Endothelial cell of umbilical vein (primary cell): Measurements from ENCODE around the gene LPIN1. TPM values are rescaled to one million over a fixed set of nuclear protein-coding genes. Genes with fewer than 3 reads are reported as not detected.

Source experiments
- BruUV-seq: library from RNA; stranded (reverse); fragments of 400-500 nt; replicated peaks from 2 replicates; lab custom pipeline; 2021; lab: Mats Ljungman, UMichigan
- CTCF ChIA-PET: fragments of 300-600, 350-600 bp; sonication (Branson Sonifier 250); formaldehyde crosslinking; loops from one replicate; lab custom pipeline; 2021; ENCODE audit warnings: antibody characterized with exemption, inconsistent platforms; lab: Charles Lee
- POLR2A ChIA-PET: fragments of 300-600, 350-600 bp; sonication (Branson Sonifier 250); formaldehyde crosslinking; loops from one replicate; lab custom pipeline; 2021; ENCODE audit warnings: antibody characterized with exemption, inconsistent platforms; lab: Charles Lee
- DNase-seq: peaks from one replicate; pipeline ENCODE4 v3.0.0-alpha.2; 2011; ENCODE audit warnings: low read depth, low spot score
- FAIRE-seq: peaks from 2 replicates; lab custom pipeline; 2011; peaks lifted over from hg19 to GRCh38; lab: Jason Lieb, UNC
- H2AFZ ChIP-seq: 2 replicates; pipeline ENCODE4 v1.6.0; 2012; ENCODE audit warnings: low read depth, low read length, control low read depth, inconsistent platforms
- H3K27ac ChIP-seq: 2 replicates; pipeline ENCODE4 v1.5.1; 2011; ENCODE audit warnings: low read depth, mild to moderate bottlenecking, control low read depth, low read length, moderate library complexity; ENCODE audit not compliant: insufficient read depth
- H3K27me3 ChIP-seq, 2 experiments: 2 replicates each; pipeline versions ENCODE4 v1.6.0 to v1.6.1; 2011; ENCODE audit warnings: low read length in 2 of 2, mixed read lengths in 1 of 2; ENCODE audit not compliant: control insufficient read depth in 2 of 2, insufficient read depth in 2 of 2
- H3K36me3 ChIP-seq, 2 experiments: 2 replicates in 1 of 2; 3 replicates in 1 of 2; pipeline ENCODE4 v1.5.1; 2011; ENCODE audit warnings: low read length in 2 of 2, mild to moderate bottlenecking in 1 of 2, moderate library complexity in 1 of 2; ENCODE audit not compliant: control insufficient read depth in 2 of 2, insufficient read depth in 2 of 2; ENCODE audit errors: extremely low read depth in 1 of 2
- H3K4me1 ChIP-seq: 3 replicates; pipeline ENCODE4 v1.5.1; 2011; ENCODE audit warnings: mild to moderate bottlenecking, low read length; ENCODE audit not compliant: control insufficient read depth, insufficient read depth; ENCODE audit errors: extremely low read depth
- H3K4me2 ChIP-seq: 2 replicates; pipeline ENCODE4 v1.6.1; 2011; ENCODE audit warnings: low read length, control low read depth, mixed read lengths; ENCODE audit not compliant: insufficient read depth
- H3K4me3 ChIP-seq, 3 experiments: fragments of 200-600 bp in 1 of 3; sonication (generic), shearing (Covaris generic) in 1 of 3; replicated peaks in 1 of 3; 2 replicates each; pipeline ENCODE4 v1.5.1; 2011 to 2016; ENCODE audit warnings: control low read depth in 3 of 3, low read length in 3 of 3, mild to moderate bottlenecking in 2 of 3, inconsistent platforms in 1 of 3, low read depth in 1 of 3, moderate library complexity in 1 of 3; ENCODE audit not compliant: insufficient read depth in 1 of 3
- H3K79me2 ChIP-seq: 2 replicates; pipeline ENCODE4 v1.6.0; 2012; ENCODE audit warnings: low read length, inconsistent platforms; ENCODE audit not compliant: control insufficient read depth, insufficient read depth
- H3K9ac ChIP-seq: replicated peaks from 2 replicates; pipeline ENCODE3; 2011; ENCODE audit warnings: low read length, control low read depth; ENCODE audit not compliant: insufficient read depth; ENCODE audit errors: extremely low read depth
- H3K9me1 ChIP-seq: replicated peaks from 3 replicates; pipeline ENCODE4 v1.6.0; 2011; ENCODE audit warnings: mild to moderate bottlenecking, low read length; ENCODE audit not compliant: control insufficient read depth, insufficient read depth; ENCODE audit errors: extremely low read depth
- H3K9me3 ChIP-seq: replicated peaks from 2 replicates; pipeline ENCODE4 v1.5.1; 2012; ENCODE audit warnings: low read length, inconsistent platforms; ENCODE audit not compliant: control insufficient read depth, insufficient read depth
- H4K20me1 ChIP-seq: replicated peaks from 2 replicates; pipeline ENCODE3; 2011; ENCODE audit warnings: mild to moderate bottlenecking, low read length; ENCODE audit not compliant: control insufficient read depth, insufficient read depth; ENCODE audit errors: extremely low read depth
- EZH2 ChIP-seq: IDR thresholded peaks from 2 replicates; pipeline ENCODE4 v1.6.1; 2012; ENCODE audit warnings: borderline replicate concordance, low read depth, mild to moderate bottlenecking, moderate library complexity, low read length, inconsistent platforms; ENCODE audit not compliant: severe bottlenecking
- FOS ChIP-seq: IDR thresholded peaks from 2 replicates; pipeline ENCODE4 v1.6.1; 2011; ENCODE audit warnings: mild to moderate bottlenecking, low read length, moderate library complexity, borderline replicate concordance; ENCODE audit not compliant: insufficient read depth
- GATA2 ChIP-seq: IDR thresholded peaks from 2 replicates; pipeline ENCODE4 v1.7.0; 2011; ENCODE audit warnings: low read depth, mild to moderate bottlenecking, moderate library complexity, mixed read lengths, low read length; ENCODE audit not compliant: insufficient read length, insufficient read depth
- JUN ChIP-seq: IDR thresholded peaks from 2 replicates; pipeline ENCODE4 v1.6.1; 2011; ENCODE audit warnings: borderline replicate concordance, low read depth; ENCODE audit not compliant: insufficient read length, insufficient read depth
- POLR2A ChIP-seq: IDR thresholded peaks from 2 replicates; pipeline ENCODE4 v1.6.1; 2012; ENCODE audit warnings: low read depth, mild to moderate bottlenecking, control low read depth, low read length
- POLR2AphosphoS5 ChIP-seq: IDR thresholded peaks from 2 replicates; pipeline ENCODE4 v1.6.1; 2012; ENCODE audit warnings: low read depth, mild to moderate bottlenecking, control low read depth, low read length, moderate library complexity; ENCODE audit not compliant: insufficient read depth
- dilution Hi-C: fragments of 300-500 bp; cut with MboI; formaldehyde crosslinking; loops from one replicate; pipeline ENCODE4 v1.15.0; 2019; ENCODE audit warnings: low sequenced_read_pairs; ENCODE audit not compliant: extremely low pct_ligation_motif_present
- intact Hi-C: fragments of 100-400 bp; cut with micrococcal nuclease; formaldehyde crosslinking; loops from one replicate; pipeline ENCODE4 v1.10.0; 2022
- polyA plus RNA-seq, 4 experiments: library from polyadenylated mRNA; depleted of rRNA in 3 of 4; stranded (reverse) in 3 of 4; unstranded in 1 of 4; fragments of >200 nt; gene quantifications; 2 replicates each; pipeline versions ENCODE4 v1.2.1 to v1.2.3, GENCODE V29; 2011 to 2012; ENCODE audit warnings: missing spikeins in 1 of 4
- total RNA-seq: library from RNA; stranded (reverse); gene quantifications from 2 replicates; pipeline ENCODE4 v1.2.3, GENCODE V29; 2021
- TF ChIP-seq, protein P1 (sequence below): IDR thresholded peaks from 2 replicates; pipeline ENCODE4 v1.6.1; 2011; ENCODE audit not compliant: insufficient read depth, insufficient read length
- TF ChIP-seq, protein P2 (sequence below), 2 donors: IDR thresholded peaks; 1 replicate in 1 of 2; 2 replicates in 1 of 2; pipeline ENCODE4 v1.5.1; 2011; ENCODE audit warnings: low read length in 2 of 2, mild to moderate bottlenecking in 2 of 2, moderate library complexity in 2 of 2, control low read depth in 1 of 2, inconsistent platforms in 1 of 2, low read depth in 1 of 2; ENCODE audit not compliant: insufficient read depth in 1 of 2; ENCODE audit errors: extremely low read depth in 1 of 2

Gene LPIN1
- total and polyA plus RNA-seq, 2 donors (not counting 3 experiments of a cell fraction or from before 2014, with no cell fraction given): 26.6 to 80.4 TPM

- no peak overlapping the region for H2AFZ ChIP-seq
- H4K20me1 ChIP-seq: no peaks in the 10 kb centered on the region
- no peaks in the 10 kb centered on the region for H3K9me1 ChIP-seq
- POLR2A ChIA-PET: no interaction called here
- no peaks in the 10 kb centered on the region for H3K27me3 ChIP-seq
- CTCF ChIA-PET: no interaction called here
- TF ChIP-seq GATA2 (no peak), EZH2 (no peak), FOS (no peak), POLR2A (no peak), JUN (no peak), POLR2AphosphoS5 (no peak)
- TF ChIP-seq, protein P1, sequence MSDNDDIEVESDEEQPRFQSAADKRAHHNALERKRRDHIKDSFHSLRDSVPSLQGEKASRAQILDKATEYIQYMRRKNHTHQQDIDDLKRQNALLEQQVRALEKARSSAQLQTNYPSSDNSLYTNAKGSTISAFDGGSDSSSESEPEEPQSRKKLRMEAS: no peak
- TF ChIP-seq, protein P2, sequence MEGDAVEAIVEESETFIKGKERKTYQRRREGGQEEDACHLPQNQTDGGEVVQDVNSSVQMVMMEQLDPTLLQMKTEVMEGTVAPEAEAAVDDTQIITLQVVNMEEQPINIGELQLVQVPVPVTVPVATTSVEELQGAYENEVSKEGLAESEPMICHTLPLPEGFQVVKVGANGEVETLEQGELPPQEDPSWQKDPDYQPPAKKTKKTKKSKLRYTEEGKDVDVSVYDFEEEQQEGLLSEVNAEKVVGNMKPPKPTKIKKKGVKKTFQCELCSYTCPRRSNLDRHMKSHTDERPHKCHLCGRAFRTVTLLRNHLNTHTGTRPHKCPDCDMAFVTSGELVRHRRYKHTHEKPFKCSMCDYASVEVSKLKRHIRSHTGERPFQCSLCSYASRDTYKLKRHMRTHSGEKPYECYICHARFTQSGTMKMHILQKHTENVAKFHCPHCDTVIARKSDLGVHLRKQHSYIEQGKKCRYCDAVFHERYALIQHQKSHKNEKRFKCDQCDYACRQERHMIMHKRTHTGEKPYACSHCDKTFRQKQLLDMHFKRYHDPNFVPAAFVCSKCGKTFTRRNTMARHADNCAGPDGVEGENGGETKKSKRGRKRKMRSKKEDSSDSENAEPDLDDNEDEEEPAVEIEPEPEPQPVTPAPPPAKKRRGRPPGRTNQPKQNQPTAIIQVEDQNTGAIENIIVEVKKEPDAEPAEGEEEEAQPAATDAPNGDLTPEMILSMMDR (IDR thresholded peaks at IDR 0.05; ENCODE audit: extremely low read depth in 1 of 2, insufficient read depth in 1 of 2, low read depth in 1 of 2, low read length in 2 of 2): no peak
- no peak overlapping the region for H3K4me3 ChIP-seq
- no peaks in the 10 kb centered on the region for H3K9me3 ChIP-seq
- H3K4me2 ChIP-seq: no peak overlapping the region
- H3K9ac ChIP-seq: no peak overlapping the region
- no peak overlapping the region for H3K27ac ChIP-seq
- peaks cover 27 to 31% of the 10 kb centered on the region in 2 experiments for H3K36me3 ChIP-seq
- no TSS peak for BruUV-seq
- dilution Hi-C loops (no loop called here), intact Hi-C loops (no loop called here)
- H3K79me2 ChIP-seq: no peaks in the 10 kb centered on the region
- FAIRE-seq (no peak), DNase-seq (no peak)
- H3K4me1 ChIP-seq: no peaks in the 10 kb centered on the region
Observed at GRCh38 chr2:11799826-11800225, 53.4 kb downstream of the LPIN1 start.
